ENCODE data around the gene GALNT15. TPM values are rescaled to one million over a fixed set of nuclear protein-coding genes. Genes with fewer than 3 reads are reported as not detected.

Gene GALNT15
- total RNA-seq, 2 donors from 2014 or later: 0.13 TPM; not detected in 1

DNA sequence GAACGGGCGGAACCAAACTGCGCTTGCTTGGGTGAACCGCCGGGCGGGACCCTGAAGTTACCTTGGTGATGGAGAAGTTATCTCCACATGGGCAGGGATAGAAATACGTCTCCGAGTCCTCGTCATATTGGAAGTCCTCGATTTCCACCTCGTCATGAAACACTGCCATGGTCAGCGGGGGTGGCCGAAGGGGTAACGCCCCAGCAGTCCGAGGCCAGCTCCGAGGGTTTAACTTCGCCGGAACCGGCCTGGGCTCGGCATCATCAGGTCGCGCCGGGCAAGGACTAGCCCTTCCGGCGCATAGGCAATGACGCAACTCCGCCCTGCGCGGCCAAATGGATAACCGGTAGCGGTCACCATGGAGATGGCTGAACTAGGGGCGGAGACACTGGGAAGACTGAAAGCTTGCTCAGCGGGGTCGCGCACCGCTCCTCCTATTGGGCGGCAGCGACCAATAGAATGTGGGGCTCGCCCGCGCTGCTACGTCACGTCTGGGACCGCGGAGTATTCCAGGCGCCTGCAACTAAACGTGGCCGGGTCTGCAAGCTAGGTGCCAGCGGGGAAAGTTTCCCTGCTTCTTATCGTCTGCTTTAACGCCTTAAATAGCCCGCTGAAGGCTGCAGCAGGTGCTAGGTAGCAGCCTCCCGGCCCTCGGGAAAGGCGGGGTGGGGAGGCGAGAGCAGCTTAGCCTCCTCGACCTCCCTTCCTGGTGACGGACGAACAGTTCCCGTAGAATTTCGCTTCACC, 90.4 kb downstream of the GALNT15 start, which contains the start of the genes DPH3 and OXNAD1:
TSS of gene DPH3 (minus strand) at position 236 of the 747 bp plus-strand sequence. CDS start at position 169, 67 bp downstream.
TSS of gene OXNAD1 (plus strand) at position 505 of the 747 bp plus-strand sequence. CDS start 5,741 bp downstream, outside the sequence.
- peak; percentile 100 for DNase-seq
- Histone ChIP-seq H3K27ac (ENCODE audit: low read depth, low read length) (peak within 1 kb of the TSS; percentile 86), H3K27me3 (ENCODE audit: control insufficient read depth, insufficient read depth, low read length, poor library complexity, severe bottlenecking) (no peaks in the 10 kb centered on the region), H3K4me1 (ENCODE audit: control insufficient read depth, insufficient read depth, low read length) (no peaks in the 10 kb centered on the region), H3K36me3 (ENCODE audit: control insufficient read depth, insufficient read depth, low read length) (peaks cover 34% of the 10 kb centered on the region), H3K9me3 (ENCODE audit: control insufficient read depth, low read length) (no peaks in the 10 kb centered on the region), H3K4me3 (ENCODE audit: low read length) (peak within 1 kb of the TSS; percentile 98), H3K9ac (ENCODE audit: extremely low read depth, low read length, poor library complexity, severe bottlenecking) (peak within 1 kb of the TSS; percentile 98)
- Mint-ChIP-seq H3K4me3 (peak within 1 kb of the TSS; percentile 95), H3K27me3 (ENCODE audit: insufficient read depth) (no peaks in the 10 kb centered on the region), H3K4me1 (peaks cover 19% of the 10 kb centered on the region), H3K36me3 (ENCODE audit: low read depth) (peaks cover 7% of the 10 kb centered on the region), H3K27ac (peak within 1 kb of the TSS; percentile 99), H3K9me3 (no peaks in the 10 kb centered on the region)
- peak; percentile 49 for TF ChIP-seq CTCF (conservative IDR thresholded peaks at IDR 0.05)
- WGBS, 2 experiments (ENCODE audit: insufficient coverage in 1 of 2, insufficient read length in 1 of 2): 0% methylated on average over 34 to 61 of the region's 61 CpGs

DNA sequence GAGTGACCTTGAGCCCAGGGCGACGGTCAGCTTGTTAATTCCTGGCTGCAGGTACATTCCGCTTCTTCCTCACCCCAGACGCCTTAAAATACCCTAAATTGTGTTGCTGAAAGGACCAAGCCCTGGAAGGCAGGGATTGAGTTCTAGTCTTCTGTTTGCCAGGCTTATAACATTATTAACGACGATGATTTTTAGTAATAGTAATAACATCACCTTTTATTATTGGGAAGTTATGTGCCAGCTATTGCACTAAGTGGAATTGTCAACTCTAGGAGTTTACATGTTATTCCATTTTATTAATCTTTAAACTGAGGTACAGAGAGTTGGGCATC, 90.9 kb downstream of the GALNT15 start:
- Histone ChIP-seq H3K9ac (ENCODE audit: extremely low read depth, low read length, poor library complexity, severe bottlenecking) (peak overlapping the region; percentile 98), H3K27ac (ENCODE audit: low read depth, low read length) (peak overlapping the region; percentile 86), H3K27me3 (ENCODE audit: control insufficient read depth, insufficient read depth, low read length, poor library complexity, severe bottlenecking) (no peaks in the 10 kb centered on the region), H3K9me3 (ENCODE audit: control insufficient read depth, low read length) (no peaks in the 10 kb centered on the region), H3K4me3 (ENCODE audit: low read length) (peak overlapping the region; percentile 98), H3K36me3 (ENCODE audit: control insufficient read depth, insufficient read depth, low read length) (peaks cover 34% of the 10 kb centered on the region), H3K4me1 (ENCODE audit: control insufficient read depth, insufficient read depth, low read length) (no peaks in the 10 kb centered on the region)
- Mint-ChIP-seq H3K9me3 (no peaks in the 10 kb centered on the region), H3K36me3 (ENCODE audit: low read depth) (peaks cover 5% of the 10 kb centered on the region), H3K27ac (peak overlapping the region; percentile 98), H3K27me3 (ENCODE audit: insufficient read depth) (no peaks in the 10 kb centered on the region), H3K4me3 (peak overlapping the region; percentile 95), H3K4me1 (peaks cover 19% of the 10 kb centered on the region)
- DNase-seq: no peak
- no peak for TF ChIP-seq CTCF (conservative IDR thresholded peaks at IDR 0.05)
- 0% methylated on average over 4 of the region's 6 CpGs; no CpG with 5 or more reads in 1 of the 2 experiments for WGBS, 2 experiments (ENCODE audit: insufficient coverage in 1 of 2, insufficient read length in 1 of 2)

- H3K9me3 Mint-ChIP-seq: no peaks in the 10 kb centered on the region
- Histone ChIP-seq H3K36me3 (ENCODE audit: control insufficient read depth, insufficient read depth, low read length) (peaks cover 33% of the 10 kb centered on the region), H3K27me3 (ENCODE audit: control insufficient read depth, insufficient read depth, low read length, poor library complexity, severe bottlenecking) (no peaks in the 10 kb centered on the region), H3K9ac (ENCODE audit: extremely low read depth, low read length, poor library complexity, severe bottlenecking) (no peak overlapping the region), H3K9me3 (ENCODE audit: control insufficient read depth, low read length) (no peaks in the 10 kb centered on the region), H3K4me3 (ENCODE audit: low read length) (peak overlapping the region; percentile 98), H3K27ac (ENCODE audit: low read depth, low read length) (no peak overlapping the region), H3K4me1 (ENCODE audit: control insufficient read depth, insufficient read depth, low read length) (no peaks in the 10 kb centered on the region)
- WGBS, 2 experiments (ENCODE audit: insufficient coverage in 1 of 2, insufficient read length in 1 of 2): 94 to 100% methylated on average over 3 of the region's 3 CpGs
- peaks cover 19% of the 10 kb centered on the region for H3K4me1 Mint-ChIP-seq
- DNase-seq: no peak
- peak overlapping the region; percentile 95 for H3K4me3 Mint-ChIP-seq
- H3K36me3 Mint-ChIP-seq (ENCODE audit: low read depth): peaks cover 13% of the 10 kb centered on the region
- no peaks in the 10 kb centered on the region for H3K27me3 Mint-ChIP-seq (ENCODE audit: insufficient read depth)
- TF ChIP-seq CTCF (conservative IDR thresholded peaks at IDR 0.05): no peak
- no peak overlapping the region for H3K27ac Mint-ChIP-seq
Observed at GRCh38 chr3:16266714-16267113, 92.2 kb downstream of the GALNT15 start.

Data from endodermal cell (in vitro differentiated cells).